ENCODE results near the gene INPP5J. TPM values are rescaled to one million over a fixed set of nuclear protein-coding genes. Genes with fewer than 3 reads are reported as not detected.
A peak's percentile ranks its signal among the peaks of the same experiment; 100 is the strongest.

Gene INPP5J
- total RNA-seq, 2 experiments from 2014 or later = 0.14 TPM; not detected in 1

DNA sequence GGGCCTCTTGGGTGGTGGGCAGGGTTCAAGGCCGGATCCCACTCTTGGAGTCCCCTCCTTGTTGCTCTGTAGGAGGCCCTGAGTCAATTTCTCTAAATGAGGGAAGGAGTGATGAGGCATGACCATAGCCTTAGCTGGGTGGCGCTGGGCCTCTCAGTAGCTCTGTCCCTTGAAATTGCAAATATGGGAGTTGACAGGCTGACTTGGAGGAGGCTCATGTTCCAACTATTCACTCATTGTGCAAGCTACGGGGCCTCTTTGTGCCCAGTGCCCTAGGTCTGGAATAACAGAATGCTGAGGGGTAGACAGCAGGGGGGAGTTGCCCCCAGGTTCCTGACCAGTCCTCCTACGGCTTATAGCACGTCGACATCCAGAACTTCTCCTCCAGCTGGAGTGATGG, 23.4 kb upstream of the INPP5J start:
- no peaks in the 10 kb centered on the region for H3K9me3 Mint-ChIP-seq (ENCODE audit: low read depth)
- H3K4me3 Mint-ChIP-seq = no peak overlapping the region
- ATAC-seq (no peak), DNase-seq (no peak)
- no peaks in the 10 kb centered on the region for H3K4me1 Mint-ChIP-seq
- H3K27me3 Mint-ChIP-seq = no peaks in the 10 kb centered on the region
- no peak overlapping the region for H3K27ac Mint-ChIP-seq
- peaks cover 3% of the 10 kb centered on the region for H3K36me3 Mint-ChIP-seq
- CTCF ChIA-PET = interaction anchor here (1.3 to 1.4 kb wide), 2 partner anchors 11 to 14 kb away, joined by 3 to 5 read pairs; no protein-coding TSS in a partner anchor

GRCh38 chr22:31099841-31100761, 22.7 kb upstream of the INPP5J start:
- ATAC-seq (no peak), DNase-seq (no peak)
- Mint-ChIP-seq H3K4me1 (no peaks in the 10 kb centered on the region), H3K9me3 (ENCODE audit: low read depth) (no peaks in the 10 kb centered on the region), H3K27me3 (no peaks in the 10 kb centered on the region), H3K36me3 (peaks cover 3% of the 10 kb centered on the region), H3K27ac (no peak overlapping the region), H3K4me3 (no peak overlapping the region)
- CTCF ChIA-PET = no interaction called here

GRCh38 chr22:31100762-31101525, 21.8 kb upstream of the INPP5J start:
- peaks cover 3% of the 10 kb centered on the region for H3K36me3 Mint-ChIP-seq
- no peak overlapping the region for H3K4me3 Mint-ChIP-seq
- DNase-seq = no peak
- H3K27me3 Mint-ChIP-seq = no peaks in the 10 kb centered on the region
- no peaks in the 10 kb centered on the region for H3K9me3 Mint-ChIP-seq (ENCODE audit: low read depth)
- CTCF ChIA-PET = interaction anchor here (0.7 to 1.0 kb wide), 2 partner anchors 17 to 27 kb away, joined by 3 read pairs; no protein-coding TSS in a partner anchor
- H3K27ac Mint-ChIP-seq = no peak overlapping the region
- ATAC-seq = no peak
- H3K4me1 Mint-ChIP-seq = no peaks in the 10 kb centered on the region

DNA sequence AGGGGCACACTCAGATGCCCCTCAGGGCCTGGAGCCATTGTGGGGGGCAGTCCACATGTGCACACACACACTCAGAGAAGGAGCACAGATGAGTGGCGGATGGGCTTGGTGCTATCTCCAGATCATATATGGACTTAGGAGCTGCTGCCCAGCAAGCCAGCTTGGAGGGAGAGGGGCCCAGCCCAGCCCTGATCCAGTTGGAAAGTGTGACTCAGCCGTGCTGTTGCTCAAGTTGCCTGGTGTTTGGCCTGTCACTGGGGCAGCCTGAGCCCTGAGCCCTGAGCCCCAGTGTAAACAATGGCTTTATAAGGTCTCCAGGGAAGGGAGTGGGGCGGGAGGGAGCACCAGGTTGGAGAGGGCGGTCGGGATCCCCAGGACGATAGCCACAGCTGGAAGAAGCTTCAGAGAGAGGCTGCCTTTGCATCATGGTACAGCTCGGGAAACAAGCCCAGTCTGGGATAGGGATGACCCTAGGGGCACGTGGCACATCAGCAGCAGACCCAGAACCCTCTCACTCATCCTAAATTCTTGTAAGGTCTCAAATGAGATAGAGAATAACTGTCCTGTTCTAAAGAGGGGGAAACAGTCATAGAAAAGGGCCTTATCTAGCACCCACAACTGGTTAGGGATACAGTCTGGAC, 20.2 kb upstream of the INPP5J start:
- ATAC-seq (no peak), DNase-seq (no peak)
- Mint-ChIP-seq H3K27me3 (peaks cover 6% of the 10 kb centered on the region), H3K27ac (no peak overlapping the region), H3K36me3 (no peaks in the 10 kb centered on the region), H3K9me3 (ENCODE audit: low read depth) (no peaks in the 10 kb centered on the region), H3K4me1 (peaks cover 5% of the 10 kb centered on the region), H3K4me3 (no peak overlapping the region)
- CTCF ChIA-PET = no interaction called here

- Mint-ChIP-seq H3K27ac (no peak overlapping the region), H3K4me3 (no peak overlapping the region), H3K36me3 (no peaks in the 10 kb centered on the region), H3K4me1 (peaks cover 10% of the 10 kb centered on the region), H3K9me3 (ENCODE audit: low read depth) (no peaks in the 10 kb centered on the region), H3K27me3 (peaks cover 9% of the 10 kb centered on the region)
- DNase-seq = no peak
- no peak for ATAC-seq
- CTCF ChIA-PET = interaction anchor here (1.2 kb wide), 1 partner anchor 39 kb away, joined by 3 read pairs; no protein-coding TSS in a partner anchor
These were observed 19.7 kb upstream of the INPP5J start for GRCh38 chr22:31103111-31103510.

DNA sequence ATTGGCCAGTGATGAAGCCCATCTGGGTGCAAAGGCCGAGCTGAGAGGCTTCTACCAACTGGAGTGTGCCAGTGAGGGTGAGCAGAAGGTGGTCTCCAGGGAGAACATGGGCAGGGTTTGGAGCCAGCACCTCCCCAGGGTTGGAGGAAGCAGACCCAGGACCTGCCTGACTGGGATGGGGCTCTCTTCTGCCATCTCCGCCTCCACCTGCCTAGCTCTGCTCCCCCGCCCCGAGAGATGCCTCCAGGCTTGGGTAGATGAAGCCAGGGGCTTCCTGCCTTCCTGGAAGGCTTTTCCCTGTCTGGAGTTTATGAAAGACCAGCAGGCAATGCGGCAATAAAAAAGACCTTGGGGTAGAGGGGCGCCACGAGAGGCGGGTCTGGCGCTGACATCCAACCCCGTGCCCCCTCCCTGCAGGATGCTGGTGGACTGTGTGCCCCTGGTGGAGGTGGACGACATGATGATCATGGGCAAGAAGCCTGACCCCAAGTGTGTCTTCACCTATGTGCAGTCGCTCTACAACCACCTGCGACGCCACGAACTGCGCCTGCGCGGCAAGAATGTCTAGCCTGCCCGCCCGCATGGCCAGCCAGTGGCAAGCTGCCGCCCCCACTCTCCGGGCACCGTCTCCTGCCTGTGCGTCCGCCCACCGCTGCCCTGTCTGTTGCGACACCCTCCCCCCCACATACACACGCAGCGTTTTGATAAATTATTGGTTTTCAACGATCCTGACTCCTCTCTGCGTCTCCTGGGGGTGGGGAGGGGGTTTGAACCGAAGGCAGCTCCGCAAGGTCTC, 18.7 kb upstream of the INPP5J start:
- H3K27me3 Mint-ChIP-seq = peaks cover 9% of the 10 kb centered on the region
- H3K4me3 Mint-ChIP-seq = no peak overlapping the region
- no peak overlapping the region for H3K27ac Mint-ChIP-seq
- no peaks in the 10 kb centered on the region for H3K9me3 Mint-ChIP-seq (ENCODE audit: low read depth)
- no peaks in the 10 kb centered on the region for H3K36me3 Mint-ChIP-seq
- ATAC-seq (no peak), DNase-seq (no peak)
- CTCF ChIA-PET = interaction anchor here (0.8 to 2.7 kb wide), 7 partner anchors 16 to 127 kb away, joined by 3 to 10 read pairs (median 4); partner anchors contain the start of genes LIMK2 and RNF185
- H3K4me1 Mint-ChIP-seq = peaks cover 12% of the 10 kb centered on the region

DNA sequence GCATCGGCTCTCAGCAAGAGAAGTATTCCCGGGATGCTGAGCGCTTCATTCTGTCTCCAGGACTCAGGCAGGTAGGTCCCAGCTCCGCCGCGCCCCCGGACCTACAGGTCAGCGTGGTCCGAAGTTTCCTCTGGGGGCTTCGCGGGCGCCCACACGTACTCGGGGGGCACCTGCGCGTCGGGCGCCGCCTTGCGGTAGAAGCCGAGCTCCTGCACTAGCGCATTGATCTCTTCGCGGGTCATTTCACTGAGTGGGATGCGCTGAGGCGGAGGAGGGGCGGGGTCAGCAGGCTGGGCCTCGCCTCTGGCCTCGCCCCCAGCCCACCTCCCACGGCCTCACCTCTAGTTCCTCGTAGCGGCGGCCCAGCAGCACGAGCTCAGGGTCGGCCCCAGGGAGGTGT, 17.9 kb upstream of the INPP5J start:
- no peak for DNase-seq
- H3K27ac Mint-ChIP-seq = no peak overlapping the region
- ATAC-seq = no peak
- peaks cover 9% of the 10 kb centered on the region for H3K27me3 Mint-ChIP-seq
- peaks cover 12% of the 10 kb centered on the region for H3K4me1 Mint-ChIP-seq
- CTCF ChIA-PET = interaction anchor here (0.8 to 2.7 kb wide), 6 partner anchors 16 to 126 kb away, joined by 3 to 10 read pairs (median 4); partner anchors contain the start of genes LIMK2 and RNF185
- H3K4me3 Mint-ChIP-seq = no peak overlapping the region
- H3K36me3 Mint-ChIP-seq = no peaks in the 10 kb centered on the region
- H3K9me3 Mint-ChIP-seq (ENCODE audit: low read depth) = no peaks in the 10 kb centered on the region

GRCh38 chr22:31105282-31105929, 17.4 kb upstream of the INPP5J start:
- peaks cover 10% of the 10 kb centered on the region for H3K27me3 Mint-ChIP-seq
- H3K4me3 Mint-ChIP-seq = no peak overlapping the region
- ATAC-seq (no peak), DNase-seq (no peak)
- CTCF ChIA-PET = interaction anchor here (1.0 to 2.7 kb wide), 5 partner anchors 21 to 125 kb away, joined by 3 to 10 read pairs (median 4); partner anchors contain the start of genes LIMK2 and RNF185
- H3K27ac Mint-ChIP-seq = no peak overlapping the region
- no peaks in the 10 kb centered on the region for H3K36me3 Mint-ChIP-seq
- H3K9me3 Mint-ChIP-seq (ENCODE audit: low read depth) = no peaks in the 10 kb centered on the region
- peaks cover 12% of the 10 kb centered on the region for H3K4me1 Mint-ChIP-seq

DNA sequence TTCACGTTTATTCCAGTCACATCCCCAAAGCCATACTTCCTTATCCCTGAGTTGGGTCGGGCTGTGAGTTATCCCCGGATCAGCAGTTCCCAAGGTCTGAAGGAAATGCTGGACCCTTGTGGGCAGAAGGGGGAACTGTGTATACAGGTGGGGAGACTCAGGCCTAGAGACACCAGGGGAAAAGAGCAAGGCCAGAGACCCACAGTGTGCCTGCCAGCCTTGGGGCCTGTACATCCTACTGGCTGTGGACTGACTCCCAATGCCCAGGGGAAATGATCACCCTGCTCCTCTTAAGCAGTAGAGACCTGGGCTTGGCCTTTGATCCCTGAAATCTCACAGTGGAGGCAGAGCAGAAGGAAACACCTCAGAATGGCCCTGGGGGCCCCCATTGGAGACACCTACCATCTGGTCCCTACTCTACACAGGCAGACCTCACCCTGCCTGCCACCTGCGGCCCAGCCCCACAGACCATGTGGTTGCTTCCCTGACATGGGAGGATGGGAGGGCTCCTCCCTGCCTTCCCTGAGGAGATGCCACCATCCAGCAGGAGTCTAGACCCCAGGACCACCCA, 16.7 kb upstream of the INPP5J start:
- H3K27ac Mint-ChIP-seq = no peak overlapping the region
- H3K27me3 Mint-ChIP-seq = peaks cover 12% of the 10 kb centered on the region
- CTCF ChIA-PET = interaction anchor here (1.0 to 3.4 kb wide), 4 partner anchors 21 to 107 kb away, joined by 3 to 23 read pairs (median 10); partner anchors contain the start of genes LIMK2 and SMTN
- H3K4me1 Mint-ChIP-seq = peaks cover 12% of the 10 kb centered on the region
- no peak overlapping the region for H3K4me3 Mint-ChIP-seq
- no peaks in the 10 kb centered on the region for H3K36me3 Mint-ChIP-seq
- no peaks in the 10 kb centered on the region for H3K9me3 Mint-ChIP-seq (ENCODE audit: low read depth)
- DNase-seq (no peak), ATAC-seq (no peak)

GRCh38 chr22:31106731-31107177, 16.0 kb upstream of the INPP5J start:
- H3K27ac Mint-ChIP-seq = no peak overlapping the region
- DNase-seq = no peak
- H3K4me3 Mint-ChIP-seq = peak overlapping the region; percentile 78
- no peaks in the 10 kb centered on the region for H3K9me3 Mint-ChIP-seq (ENCODE audit: low read depth)
- peaks cover 12% of the 10 kb centered on the region for H3K4me1 Mint-ChIP-seq
- ATAC-seq = no peak
- no peaks in the 10 kb centered on the region for H3K36me3 Mint-ChIP-seq
- peaks cover 12% of the 10 kb centered on the region for H3K27me3 Mint-ChIP-seq
- CTCF ChIA-PET = interaction anchor here (0.7 to 3.4 kb wide), 13 partner anchors 11 to 206 kb away, joined by 3 to 23 read pairs (median 5); partner anchors contain the start of genes LIMK2, RNF185 and SMTN

DNA sequence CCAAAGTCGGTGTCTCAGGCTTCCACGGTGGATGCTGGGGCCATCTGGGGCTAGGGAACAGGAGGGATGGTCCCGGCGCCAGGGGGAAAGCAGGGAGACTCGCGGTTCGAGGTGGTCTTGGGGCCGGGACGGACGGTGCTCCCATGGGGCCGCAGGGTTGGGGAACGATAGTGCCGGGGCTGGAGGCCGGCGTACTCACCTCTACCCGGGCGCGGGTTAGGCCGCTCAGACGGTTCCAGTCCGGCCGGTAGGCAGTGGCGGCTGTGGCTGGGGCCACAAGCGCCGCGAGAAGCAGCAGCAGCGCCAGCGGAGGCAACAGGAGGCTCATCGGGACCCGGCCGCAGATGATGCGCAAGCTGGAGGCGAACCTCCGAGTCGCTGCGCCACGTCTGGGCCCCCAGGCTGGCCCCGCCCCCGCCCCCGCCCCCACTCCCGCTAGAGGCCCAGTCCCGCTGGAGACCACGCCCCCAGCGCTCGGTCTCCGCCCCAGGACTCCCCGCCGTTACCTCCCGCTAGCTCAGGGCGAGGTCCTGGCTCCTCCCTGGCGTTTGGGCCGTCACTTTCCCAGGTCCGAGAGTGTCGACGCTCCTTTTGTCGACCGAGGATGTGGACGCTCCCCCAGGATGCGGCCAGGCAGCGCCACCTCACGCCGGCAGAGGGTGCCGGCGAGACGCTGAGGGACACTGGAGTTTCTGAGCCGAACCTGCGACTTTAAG, 15.4 kb upstream of the INPP5J start, which contains the start of gene SELENOM:
SELENOM (minus strand) TSS at position 391 of the 716 bp plus-strand sequence; CDS start at position 328, 63 bp downstream.
- peak within 1 kb of the TSS; percentile 78 for H3K4me3 Mint-ChIP-seq
- H3K9me3 Mint-ChIP-seq (ENCODE audit: low read depth) = no peaks in the 10 kb centered on the region
- peak; percentile 92 for DNase-seq
- peak; percentile 97 for ATAC-seq
- no peaks in the 10 kb centered on the region for H3K36me3 Mint-ChIP-seq
- H3K27me3 Mint-ChIP-seq = peaks cover 12% of the 10 kb centered on the region
- H3K4me1 Mint-ChIP-seq = peaks cover 12% of the 10 kb centered on the region
- CTCF ChIA-PET = interaction anchor here (0.6 to 3.4 kb wide), 35 partner anchors 10 to 500 kb away, joined by 3 to 23 read pairs (median 3); partner anchors contain the start of genes LIMK2, PATZ1, RNF185 and SMTN
- H3K27ac Mint-ChIP-seq = peak within 1 kb of the TSS; percentile 31
